Bladder microvascular endothelial cell (primary cell): Measurements from ENCODE around the gene GPR162. TPM values are rescaled to one million over a fixed set of nuclear protein-coding genes. Genes with fewer than 3 reads are reported as not detected.

ENCODE experiments used
- total RNA-seq: library from RNA; depleted of rRNA; stranded (reverse); fragments of >200 nt; gene quantifications from 2 replicates; pipeline ENCODE4 v1.2.3, GENCODE V29; 2014

GPR162 gene, protein sequence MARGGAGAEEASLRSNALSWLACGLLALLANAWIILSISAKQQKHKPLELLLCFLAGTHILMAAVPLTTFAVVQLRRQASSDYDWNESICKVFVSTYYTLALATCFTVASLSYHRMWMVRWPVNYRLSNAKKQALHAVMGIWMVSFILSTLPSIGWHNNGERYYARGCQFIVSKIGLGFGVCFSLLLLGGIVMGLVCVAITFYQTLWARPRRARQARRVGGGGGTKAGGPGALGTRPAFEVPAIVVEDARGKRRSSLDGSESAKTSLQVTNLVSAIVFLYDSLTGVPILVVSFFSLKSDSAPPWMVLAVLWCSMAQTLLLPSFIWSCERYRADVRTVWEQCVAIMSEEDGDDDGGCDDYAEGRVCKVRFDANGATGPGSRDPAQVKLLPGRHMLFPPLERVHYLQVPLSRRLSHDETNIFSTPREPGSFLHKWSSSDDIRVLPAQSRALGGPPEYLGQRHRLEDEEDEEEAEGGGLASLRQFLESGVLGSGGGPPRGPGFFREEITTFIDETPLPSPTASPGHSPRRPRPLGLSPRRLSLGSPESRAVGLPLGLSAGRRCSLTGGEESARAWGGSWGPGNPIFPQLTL
- total RNA-seq: 0.50 and 1.5 TPM in 2 replicates

DNA sequence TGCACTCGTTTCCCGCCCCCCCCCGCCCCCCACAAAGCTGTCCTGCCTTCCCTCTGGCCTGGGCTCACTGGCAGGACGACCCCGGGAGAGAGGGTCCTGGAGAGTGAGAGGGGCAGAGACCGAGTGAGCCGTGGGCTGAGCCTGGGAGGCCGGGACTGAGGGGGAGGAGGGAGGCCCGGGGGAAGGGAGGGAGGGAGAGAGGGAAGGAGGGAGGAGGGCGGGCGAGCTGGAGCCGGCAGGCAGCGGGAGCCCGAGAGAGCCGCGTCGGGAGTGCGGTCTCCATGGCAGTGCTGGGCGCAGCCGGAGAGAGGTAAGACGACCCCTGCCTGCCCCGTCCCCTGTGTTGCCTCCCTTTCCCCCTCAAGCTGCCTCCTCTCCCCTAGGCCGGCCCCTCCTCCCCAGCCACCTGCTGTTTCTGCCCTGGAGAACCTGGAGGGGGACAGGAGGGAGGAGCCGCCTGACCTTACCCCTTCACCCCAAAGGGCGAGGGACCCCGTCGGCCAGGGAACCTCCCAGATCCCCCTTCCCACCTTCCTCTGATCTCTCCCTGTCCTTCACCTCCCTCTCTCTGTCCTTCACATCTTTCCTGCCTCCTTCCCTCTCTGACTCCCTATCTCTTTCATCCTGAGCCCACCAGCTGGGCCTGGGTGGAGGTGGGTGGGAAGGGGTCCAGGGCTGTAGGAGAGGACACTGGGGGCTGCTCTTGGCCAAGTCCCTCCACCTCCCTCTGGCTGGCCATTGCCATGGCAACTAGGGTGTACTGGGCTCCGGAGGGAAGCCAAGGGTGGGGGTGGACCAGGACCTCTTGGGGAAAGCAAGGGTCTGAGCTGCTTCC is at the start of gene GPR162:
GPR162 (plus strand) TSS at position 231 of the 835 bp plus-strand sequence. CDS start 2,078 bp downstream, outside the sequence.

DNA sequence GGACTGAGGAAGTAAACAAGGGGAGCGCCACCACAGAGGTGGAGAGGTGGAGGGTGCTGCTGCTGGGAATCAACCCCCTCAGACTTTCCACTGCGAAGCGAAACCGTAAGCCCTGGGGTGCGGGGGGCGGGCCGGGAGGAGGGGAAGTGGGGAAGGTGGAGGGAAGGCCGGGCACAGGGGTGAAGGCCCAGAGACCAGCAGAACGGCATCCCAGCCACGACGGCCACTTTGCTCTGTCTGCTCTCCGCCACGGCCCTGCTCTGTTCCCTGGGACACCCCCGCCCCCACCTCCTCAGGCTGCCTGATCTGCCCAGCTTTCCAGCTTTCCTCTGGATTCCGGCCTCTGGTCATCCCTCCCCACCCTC is 49.3 kb upstream of the GPR162 start, which contains the start of gene LAG3:
LAG3 (plus strand) TSS at position 190 of the 365 bp plus-strand sequence. CDS start 333 bp downstream, outside the sequence.

DNA sequence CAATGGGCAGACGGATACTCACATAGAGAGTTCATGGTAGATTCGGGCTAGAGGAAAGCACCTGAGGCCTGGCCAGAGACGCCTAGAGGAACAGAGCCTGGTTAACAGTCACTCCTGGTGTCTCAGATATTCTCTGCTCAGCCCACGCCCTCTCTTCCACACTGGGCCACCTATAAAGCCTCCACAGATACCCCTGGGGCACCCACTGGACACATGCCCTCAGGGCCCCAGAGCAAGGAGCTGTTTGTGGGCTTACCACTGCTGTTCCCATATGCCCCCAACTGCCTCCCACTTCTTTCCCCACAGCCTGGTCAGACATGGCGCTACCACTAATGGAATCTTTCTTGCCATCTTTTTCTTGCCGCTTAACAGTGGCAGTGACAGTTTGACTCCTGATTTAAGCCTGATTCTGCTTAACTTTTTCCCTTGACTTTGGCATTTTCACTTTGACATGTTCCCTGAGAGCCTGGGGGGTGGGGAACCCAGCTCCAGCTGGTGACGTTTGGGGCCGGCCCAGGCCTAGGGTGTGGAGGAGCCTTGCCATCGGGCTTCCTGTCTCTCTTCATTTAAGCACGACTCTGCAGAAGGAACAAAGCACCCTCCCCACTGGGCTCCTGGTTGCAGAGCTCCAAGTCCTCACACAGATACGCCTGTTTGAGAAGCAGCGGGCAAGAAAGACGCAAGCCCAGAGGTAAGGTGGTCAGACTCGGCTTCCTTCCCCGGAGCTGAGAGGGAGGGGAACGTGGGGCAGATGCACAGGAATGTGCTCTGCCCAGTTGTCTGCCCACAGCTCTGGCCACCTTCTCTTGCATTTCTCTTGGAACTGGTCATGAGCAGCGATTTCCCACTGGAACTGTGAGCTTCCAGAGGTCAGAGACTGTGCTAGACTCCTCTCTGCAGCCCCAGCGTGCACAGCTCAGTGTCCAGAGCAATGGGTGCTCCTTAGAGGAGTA is 32.4 kb upstream of the GPR162 start, which contains the start of gene CD4:
CD4 (plus strand) TSS at position 557 of the 953 bp plus-strand sequence. CDS start 10,611 bp downstream, outside the sequence.

DNA sequence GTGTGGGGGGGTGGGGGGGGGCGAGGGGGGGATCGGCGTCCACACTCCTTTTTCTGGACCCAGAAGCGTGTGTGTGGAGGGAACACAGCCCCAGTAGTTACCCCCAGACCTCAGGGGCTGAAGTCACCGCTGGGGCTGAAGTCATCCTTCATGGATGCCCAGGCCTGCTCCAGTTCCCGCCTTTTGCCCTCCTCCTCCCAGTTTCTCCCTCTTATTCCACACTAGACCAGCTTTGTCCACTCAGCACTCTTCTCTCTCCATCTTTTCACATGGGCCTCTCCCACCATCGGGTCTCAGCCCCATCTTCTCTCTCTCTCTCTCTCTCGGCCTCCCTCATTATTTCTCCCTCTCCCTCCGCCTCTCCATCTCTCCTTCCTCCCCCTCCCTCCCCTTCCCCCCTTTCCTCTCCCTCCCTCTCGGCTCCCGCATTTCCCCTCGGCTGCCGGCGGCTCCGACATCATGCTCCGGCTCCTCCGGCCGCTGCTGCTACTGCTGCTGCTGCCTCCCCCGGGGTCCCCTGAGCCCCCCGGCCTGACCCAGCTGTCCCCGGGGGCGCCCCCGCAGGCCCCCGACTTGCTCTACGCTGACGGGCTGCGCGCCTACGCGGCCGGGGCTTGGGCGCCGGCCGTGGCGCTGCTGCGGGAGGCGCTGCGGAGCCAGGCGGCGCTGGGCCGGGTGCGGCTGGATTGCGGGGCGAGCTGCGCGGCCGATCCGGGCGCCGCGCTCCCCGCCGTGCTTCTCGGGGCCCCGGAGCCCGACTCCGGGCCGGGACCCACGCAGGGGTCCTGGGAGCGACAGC is 6.6 kb downstream of the GPR162 start, which contains the start of gene P3H3:
P3H3 (plus strand) TSS at position 426 of the 799 bp plus-strand sequence; CDS start at position 460, 34 bp downstream.

DNA sequence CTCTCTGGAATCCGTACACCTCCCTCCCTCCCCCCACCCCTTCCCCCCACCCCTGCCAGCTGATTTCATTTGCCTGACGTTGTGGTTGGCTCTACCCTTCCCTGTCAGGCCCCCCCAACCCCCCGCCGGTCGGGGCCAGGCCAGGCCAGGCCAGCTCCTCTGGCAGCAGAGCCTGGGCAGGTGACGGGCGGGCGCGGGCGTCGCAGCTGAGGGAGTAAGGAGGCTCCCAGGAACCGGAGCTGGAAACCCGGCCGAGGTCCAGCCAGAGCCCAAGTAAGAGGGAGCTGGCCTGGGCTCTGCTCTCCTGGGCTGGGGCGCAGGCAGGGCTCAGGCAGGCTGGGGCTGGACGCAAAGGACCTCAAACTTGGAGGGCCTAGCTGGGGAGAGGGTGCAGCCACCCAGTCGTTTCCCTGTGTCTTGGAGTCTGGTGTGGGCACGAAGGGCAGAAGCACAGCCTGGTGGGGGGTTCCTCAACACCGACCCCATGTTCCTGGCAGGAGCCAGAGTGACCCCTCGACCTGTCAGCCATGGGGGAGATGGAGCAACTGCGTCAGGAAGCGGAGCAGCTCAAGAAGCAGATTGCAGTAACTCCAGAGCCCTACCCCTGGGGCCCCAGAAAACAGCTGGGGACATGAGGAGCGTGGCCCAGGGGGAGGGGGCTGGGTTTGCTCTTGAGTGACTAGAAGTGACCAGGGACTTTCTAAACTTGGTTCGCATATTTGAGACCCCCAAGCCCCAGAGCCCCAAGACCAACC is 19.3 kb downstream of the GPR162 start, which contains the start of gene GNB3:
GNB3 (plus strand) TSS at position 165 of the 755 bp plus-strand sequence; CDS start at position 528, 363 bp downstream.

DNA sequence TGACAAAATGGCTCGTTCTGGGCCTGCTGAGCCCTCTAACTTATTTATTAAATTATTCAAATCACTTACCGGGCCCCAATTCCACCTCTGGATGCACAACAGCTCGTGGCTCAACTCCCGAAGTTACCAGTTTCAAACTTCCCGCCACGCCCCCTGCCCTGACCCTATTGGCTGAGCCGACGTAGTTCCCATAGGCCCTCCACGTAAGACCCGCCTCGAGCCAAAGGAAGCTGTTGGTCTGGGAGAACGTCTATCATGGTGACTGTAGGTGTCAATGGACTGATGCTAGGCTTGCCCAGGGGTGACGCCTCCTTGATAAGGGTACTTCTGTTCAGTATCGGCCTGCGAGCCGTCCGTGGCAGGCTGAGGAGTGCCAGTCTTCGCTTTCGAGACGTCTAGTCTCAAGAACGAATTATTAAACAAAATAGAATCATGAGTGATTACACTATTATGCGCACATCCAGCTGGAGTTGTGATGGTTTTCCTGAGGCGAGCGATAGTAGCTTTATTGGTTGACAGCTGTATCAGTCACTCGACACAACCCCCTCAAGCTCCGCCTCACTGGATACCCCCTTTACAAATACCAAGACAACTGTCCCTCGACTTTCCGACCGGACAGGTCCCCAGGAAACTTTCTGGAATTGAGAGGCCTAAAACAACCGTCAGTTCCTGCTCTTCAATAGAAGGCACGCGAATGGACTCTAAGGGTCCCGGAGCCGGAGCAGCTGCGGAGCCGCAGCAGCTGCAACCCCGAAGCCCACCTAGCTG is 29.7 kb downstream of the GPR162 start, which contains the start of gene CDCA3:
CDCA3 (minus strand) TSS at position 134 of the 768 bp plus-strand sequence. CDS start 334 bp downstream, outside the sequence.

DNA sequence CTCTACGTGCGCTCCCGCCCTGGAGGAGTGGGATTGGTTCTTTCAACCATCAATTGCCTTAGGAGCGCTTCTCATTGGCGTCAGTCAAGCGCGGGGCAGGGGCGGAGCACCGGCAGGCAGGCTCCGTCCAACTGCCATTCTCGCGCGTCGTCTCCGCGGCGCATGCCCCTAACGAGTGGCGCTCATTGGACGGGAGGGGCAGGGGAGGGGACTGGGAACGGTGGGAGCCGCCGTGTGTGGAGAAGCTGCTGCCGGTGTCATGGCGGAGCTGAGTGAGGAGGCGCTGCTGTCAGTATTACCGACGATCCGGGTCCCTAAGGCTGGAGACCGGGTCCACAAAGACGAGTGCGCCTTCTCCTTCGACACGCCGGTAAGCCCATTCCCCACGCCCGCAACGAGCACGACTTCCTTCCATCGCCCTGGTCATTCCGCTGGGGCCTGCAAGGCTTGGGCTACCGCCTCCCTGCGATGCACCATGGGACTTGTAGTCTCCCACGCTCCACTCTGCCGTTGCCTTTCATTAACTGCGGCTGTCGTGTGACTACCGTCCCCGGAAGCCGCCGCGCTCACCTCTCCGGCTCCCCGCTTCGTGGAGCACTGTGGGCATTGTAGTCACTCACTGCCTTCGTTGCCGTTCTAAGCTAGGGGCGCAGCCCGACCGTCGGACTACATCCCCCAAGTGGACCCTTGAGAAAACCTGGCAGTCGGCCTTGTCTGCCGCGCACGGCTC is 30.5 kb downstream of the GPR162 start, which contains the start of gene USP5:
USP5 (plus strand) TSS at position 230 of the 730 bp plus-strand sequence; CDS start at position 260, 30 bp downstream.

DNA sequence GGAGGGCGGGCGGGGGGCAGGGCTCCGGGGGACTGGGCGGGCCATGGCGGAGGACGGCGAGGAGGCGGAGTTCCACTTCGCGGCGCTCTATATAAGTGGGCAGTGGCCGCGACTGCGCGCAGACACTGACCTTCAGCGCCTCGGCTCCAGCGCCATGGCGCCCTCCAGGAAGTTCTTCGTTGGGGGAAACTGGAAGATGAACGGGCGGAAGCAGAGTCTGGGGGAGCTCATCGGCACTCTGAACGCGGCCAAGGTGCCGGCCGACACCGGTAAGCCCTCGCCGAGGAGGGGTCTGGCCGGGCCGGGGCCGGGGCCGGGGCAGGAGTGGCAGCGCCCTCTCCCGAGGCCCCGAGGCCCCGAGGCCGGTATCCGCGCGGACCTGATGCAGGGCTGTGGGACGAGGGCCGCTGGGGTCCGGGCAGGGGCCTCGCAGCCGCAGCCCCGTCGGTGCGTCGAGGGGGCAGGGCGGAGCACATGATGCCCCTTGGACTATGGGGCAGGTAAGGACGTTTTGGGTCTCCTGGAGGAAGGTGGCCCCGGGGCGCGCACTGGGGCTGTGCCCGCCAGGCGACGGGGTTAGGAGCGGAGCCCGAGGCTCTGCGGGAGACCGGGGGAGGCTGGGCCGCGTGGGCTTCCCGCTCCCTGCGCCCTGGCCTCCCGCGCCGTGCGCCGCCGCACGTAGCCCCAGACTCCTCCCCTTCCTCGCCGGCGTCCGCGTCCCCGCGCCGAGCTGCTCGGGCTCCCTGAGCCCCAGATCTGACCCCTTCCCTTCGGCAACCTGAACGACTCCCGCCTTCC is 46.0 kb downstream of the GPR162 start, which contains the start of gene TPI1:
TPI1 (plus strand) TSS at position 119 of the 798 bp plus-strand sequence; CDS start at position 155, 36 bp downstream.

DNA sequence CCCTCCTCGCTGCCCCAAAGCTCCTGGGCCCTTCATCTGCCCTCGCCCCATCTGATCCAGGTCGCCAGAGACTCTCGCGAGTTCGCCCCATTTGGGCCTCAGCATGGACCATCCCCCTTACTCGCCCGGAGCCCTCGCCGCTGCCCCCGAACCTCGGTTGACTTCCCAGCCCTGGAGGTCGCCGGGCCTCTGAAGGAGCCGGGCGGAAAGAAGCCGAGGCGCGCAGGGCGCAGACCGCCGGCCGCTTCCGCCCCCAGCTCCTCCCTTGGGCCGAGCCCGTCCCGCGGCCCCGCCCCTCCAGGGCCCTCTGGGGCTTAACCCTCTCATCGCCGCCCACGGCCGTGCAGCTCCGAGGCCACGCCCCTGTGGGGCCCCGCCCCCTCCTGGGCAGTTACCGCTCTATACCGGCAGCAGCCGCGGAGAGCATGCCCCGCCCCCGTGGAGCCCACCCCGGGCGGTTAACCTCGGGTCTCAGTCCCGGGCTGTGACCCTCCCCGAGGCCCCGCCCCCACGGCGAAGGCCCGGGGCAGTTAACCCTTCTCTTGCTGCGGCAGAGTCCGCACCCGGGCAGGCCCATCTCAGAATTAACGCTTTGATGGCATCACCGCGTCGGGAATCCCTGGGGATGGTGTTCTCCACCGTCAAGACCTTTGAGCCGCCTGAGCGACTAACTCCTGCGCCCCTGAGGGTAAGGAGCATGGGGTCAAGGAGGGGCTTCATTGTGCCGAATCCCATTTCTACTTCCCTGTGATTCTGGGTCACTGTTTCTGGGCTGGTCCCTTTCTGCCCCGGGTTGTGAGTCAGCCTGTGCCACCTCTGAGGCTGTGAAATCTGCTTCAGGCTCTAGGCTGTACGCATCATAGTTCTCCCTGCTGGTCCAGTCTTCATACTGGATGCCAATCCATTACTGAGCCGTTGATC is 51.7 kb downstream of the GPR162 start, which contains the start of gene SPSB2:
SPSB2 (minus strand) TSS at position 210 of the 921 bp plus-strand sequence. CDS start 402 bp downstream, outside the sequence.

Other genes starting within 250 kb of the GPR162 start
- gene CHD4, start 214.4 kb upstream of the GPR162 start, total RNA-seq: 158 and 246 TPM in 2 replicates
- not detected in 2 replicates for gene LPAR5, start 185.9 kb upstream of the GPR162 start, total RNA-seq
- gene ACRBP, start 174.4 kb upstream of the GPR162 start, total RNA-seq: 0.16 and 0.57 TPM in 2 replicates
- gene ING4, start 158.7 kb upstream of the GPR162 start, total RNA-seq: 27.2 and 43.3 TPM in 2 replicates
- gene ZNF384, start 132.4 kb upstream of the GPR162 start, total RNA-seq: 6.5 and 18.5 TPM in 2 replicates
- not detected in 2 replicates for gene PIANP, start 121.0 kb upstream of the GPR162 start, total RNA-seq
- 27.8 and 75.8 TPM in 2 replicates for gene COPS7A, start 97.8 kb upstream of the GPR162 start, total RNA-seq
- 75.8 and 151 TPM in 2 replicates for gene MLF2, start 68.7 kb upstream of the GPR162 start, total RNA-seq
- gene PTMS, start 55.5 kb upstream of the GPR162 start, total RNA-seq: 50.5 and 163 TPM in 2 replicates
- 0.13 and 0.16 TPM in 2 replicates for gene LAG3, start 49.3 kb upstream of the GPR162 start, total RNA-seq
- gene CD4, start 32.3 kb upstream of the GPR162 start, total RNA-seq: not detected in 2 replicates
- 10.4 and 30.2 TPM in 2 replicates for gene P3H3, start 6.6 kb downstream of the GPR162 start, total RNA-seq
- gene GNB3, start 19.1 kb downstream of the GPR162 start, total RNA-seq: 0.44 TPM in 1 of 2 replicates, not detected in the other
- 7.0 and 13.4 TPM in 2 replicates for gene CDCA3, start 29.5 kb downstream of the GPR162 start, total RNA-seq
- 72.7 and 101 TPM in 2 replicates for gene USP5, start 30.3 kb downstream of the GPR162 start, total RNA-seq
- gene TPI1, start 45.7 kb downstream of the GPR162 start, total RNA-seq: 873 and 896 TPM in 2 replicates
- 3.6 and 4.0 TPM in 2 replicates for gene SPSB2, start 51.5 kb downstream of the GPR162 start, total RNA-seq
- gene LRRC23, start 83.0 kb downstream of the GPR162 start, total RNA-seq: 1.9 and 3.8 TPM in 2 replicates
- 3.4 and 6.9 TPM in 2 replicates for gene ENO2, start 92.8 kb downstream of the GPR162 start, total RNA-seq
- gene ATN1, start 106.1 kb downstream of the GPR162 start, total RNA-seq: 13.4 and 23.4 TPM in 2 replicates
- gene RNU7-1, start 122.0 kb downstream of the GPR162 start, total RNA-seq: not detected in 2 replicates
- gene C12orf57, start 122.2 kb downstream of the GPR162 start, total RNA-seq: 97.1 and 106 TPM in 2 replicates
- 0.97 and 3.2 TPM in 2 replicates for gene PTPN6, start 129.5 kb downstream of the GPR162 start, total RNA-seq
- 107 and 147 TPM in 2 replicates for gene PHB2, start 148.8 kb downstream of the GPR162 start, total RNA-seq
- 35.9 and 41.9 TPM in 2 replicates for gene EMG1, start 149.1 kb downstream of the GPR162 start, total RNA-seq
- gene LPCAT3, start 196.7 kb downstream of the GPR162 start, total RNA-seq: 8.1 and 10.6 TPM in 2 replicates
- 0.16 and 0.82 TPM in 2 replicates for gene C1S, start 238.9 kb downstream of the GPR162 start, total RNA-seq